GM18526 (cell line): ENCODE data around the gene SPAG9.

Experiments used
- POLR2A ChIP-seq: IDR thresholded peaks from 3 replicates; pipeline ENCODE4 v1.6.1; 2011; ENCODE audit not compliant: insufficient read length; ENCODE audit errors: extremely low read depth

The SPAG9 gene

GRCh38 chr17:51119415-51120356, 982 bp downstream of the SPAG9 start:
- TF ChIP-seq POLR2A = no peak

GRCh38 chr17:51118330-51119195, 2.1 kb downstream of the SPAG9 start:
- TF ChIP-seq POLR2A = no peak

- no peak for TF ChIP-seq POLR2A
Measured at GRCh38 chr17:51115179-51115578, 5.5 kb downstream of the SPAG9 start.

DNA sequence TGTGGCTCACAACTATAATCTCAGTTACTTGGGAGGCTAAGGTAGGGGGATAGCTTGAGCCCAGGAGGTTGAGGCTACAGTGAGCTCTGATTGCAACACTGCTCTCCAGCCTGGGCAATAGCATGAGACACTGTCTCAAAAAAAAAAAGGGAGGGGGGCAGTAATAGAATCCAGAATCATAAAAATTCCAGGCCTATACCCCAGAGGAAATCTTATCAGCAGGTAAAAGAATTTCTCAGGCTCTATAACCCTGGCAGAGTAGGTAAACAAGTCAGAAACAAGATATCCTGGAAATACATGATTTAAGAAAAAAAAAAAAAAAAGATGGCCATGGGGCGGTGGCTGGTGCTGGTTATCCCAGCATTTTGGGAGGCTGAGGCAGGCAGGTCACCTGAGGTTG, 12.9 kb downstream of the SPAG9 start:
- no peak for TF ChIP-seq POLR2A

- TF ChIP-seq POLR2A = no peak
Measured at GRCh38 chr17:51103451-51103850, 17.2 kb downstream of the SPAG9 start.

DNA sequence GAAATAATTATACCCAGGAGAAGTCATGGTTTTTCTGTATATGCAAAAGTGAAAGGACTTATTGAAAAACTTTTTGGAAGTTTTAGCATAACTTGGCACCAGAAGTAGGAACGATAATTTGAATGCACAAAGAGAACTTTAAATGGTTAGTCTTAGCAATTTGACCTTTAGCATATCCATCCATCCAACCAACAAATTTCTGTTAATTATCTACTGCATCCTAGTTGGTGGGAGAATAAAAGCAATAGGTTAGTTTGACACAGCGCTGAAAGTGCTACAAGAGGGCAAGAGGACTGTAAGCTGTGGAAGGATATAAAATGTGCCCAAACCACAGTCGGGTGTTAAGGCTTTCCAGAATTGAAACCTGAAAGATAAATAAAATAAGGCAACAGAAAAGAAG, 17.6 kb downstream of the SPAG9 start:
- no peak for TF ChIP-seq POLR2A

- TF ChIP-seq POLR2A = no peak
Measured at GRCh38 chr17:51097708-51098446, 22.8 kb downstream of the SPAG9 start.

- no peak for TF ChIP-seq POLR2A
Measured at GRCh38 chr17:51091635-51092034, 29.0 kb downstream of the SPAG9 start.

GRCh38 chr17:51088287-51088686, 32.4 kb downstream of the SPAG9 start:
- TF ChIP-seq POLR2A = no peak

DNA sequence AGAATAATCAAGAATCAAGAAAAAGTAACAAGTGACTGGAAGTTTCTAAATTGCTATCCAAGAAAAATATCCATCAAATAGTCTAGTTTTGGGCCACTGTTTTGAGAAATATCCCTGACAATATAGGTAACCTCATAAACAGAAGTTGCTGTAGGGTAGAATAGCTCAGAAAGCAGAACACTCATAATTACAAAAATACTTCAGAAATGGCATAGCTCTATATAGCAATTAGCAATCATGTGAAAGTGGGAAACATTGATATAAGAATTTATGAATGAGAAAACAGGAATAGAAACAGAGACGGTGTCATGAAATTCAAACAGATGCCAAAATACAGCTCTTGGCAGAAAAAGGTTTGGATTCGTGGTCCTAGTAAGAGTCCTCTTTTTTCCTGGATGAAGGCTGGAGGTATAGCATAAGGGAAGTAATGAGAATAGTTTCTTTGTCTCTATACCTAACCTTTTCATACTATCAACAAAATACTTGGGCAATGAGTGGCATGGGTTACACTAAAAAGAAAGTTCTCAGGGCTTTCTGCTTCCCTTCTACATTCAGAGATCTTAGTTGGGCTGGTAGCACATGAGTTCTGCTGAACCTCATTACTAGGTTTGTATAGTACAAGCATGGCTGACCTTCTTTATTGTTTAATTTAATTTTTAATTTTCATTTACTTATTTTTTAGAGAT, 33.5 kb downstream of the SPAG9 start:
- no peak for TF ChIP-seq POLR2A

- TF ChIP-seq POLR2A = no peak
Measured at GRCh38 chr17:51085150-51085805, 35.4 kb downstream of the SPAG9 start.

DNA sequence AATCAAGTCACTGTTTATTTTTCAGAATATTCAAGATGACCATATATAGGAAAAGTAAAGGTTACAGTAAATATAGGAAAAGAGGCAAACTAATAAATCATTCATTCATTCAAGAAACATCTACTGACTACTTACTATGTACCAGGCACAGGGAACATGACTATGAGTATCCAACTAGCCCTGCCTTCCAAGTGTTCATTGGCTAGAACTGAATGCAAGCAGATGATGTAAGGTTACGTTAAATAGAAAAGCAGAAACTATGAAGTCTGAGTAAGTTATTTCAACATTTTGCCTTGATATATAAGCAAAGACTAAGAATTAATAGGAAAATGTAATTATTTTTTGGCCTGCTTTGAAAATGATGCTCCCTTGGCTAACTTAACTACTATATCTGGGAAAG, 36.7 kb downstream of the SPAG9 start:
- TF ChIP-seq POLR2A = no peak

GRCh38 chr17:51079049-51079448, 41.6 kb downstream of the SPAG9 start:
- TF ChIP-seq POLR2A = no peak

DNA sequence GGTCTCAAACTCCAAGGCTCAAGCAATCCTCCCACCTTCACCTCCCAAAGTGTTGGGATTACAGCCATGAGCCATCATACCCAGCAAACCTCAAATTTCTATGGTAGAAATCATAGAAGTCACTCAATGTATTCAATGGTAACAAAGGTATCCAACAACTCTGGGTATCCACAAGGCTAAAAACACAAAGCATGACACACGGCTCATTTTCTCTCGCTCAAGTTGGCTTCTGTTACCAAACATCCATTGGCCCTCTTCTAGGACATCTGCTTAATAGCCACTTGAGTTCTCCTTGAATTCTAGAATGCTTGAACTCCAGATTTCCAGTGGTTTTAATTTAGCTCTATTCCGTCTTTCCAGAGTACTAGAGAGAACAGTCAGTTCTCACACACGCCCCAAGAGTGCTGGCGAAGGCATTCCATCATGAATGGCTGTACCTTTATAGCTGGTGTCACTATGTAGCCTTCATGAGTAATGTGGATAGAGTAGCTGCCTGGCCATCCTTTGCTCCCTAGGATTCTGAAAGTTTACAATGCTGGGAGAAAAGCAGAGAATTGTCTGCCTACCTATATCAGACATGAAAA, 42.6 kb downstream of the SPAG9 start:
- TF ChIP-seq POLR2A = no peak
